HCT116 (cell line): ENCODE results near the gene SLC44A4.

Experiments used
- CBX3 ChIP-seq: IDR thresholded peaks from 2 replicates; pipeline ENCODE4 v1.6.1; 2012; ENCODE audit warnings: low read depth
- CEBPB ChIP-seq: IDR thresholded peaks from 2 replicates; pipeline ENCODE4 v1.6.1; 2012; ENCODE audit warnings: low read depth
- EZH2phosphoT487 ChIP-seq: fragments of 200-600 bp; IDR thresholded peaks from 2 replicates; pipeline ENCODE4 v1.6.1; 2018; ENCODE audit warnings: antibody characterized with exemption, borderline replicate concordance
- MAX ChIP-seq: IDR thresholded peaks from 2 replicates; pipeline ENCODE4 v1.6.1; 2012
- POLR2A ChIP-seq: IDR thresholded peaks from 2 replicates; pipeline ENCODE4 v1.7.0; 2011; ENCODE audit warnings: borderline replicate concordance; ENCODE audit not compliant: insufficient read depth, insufficient read length; ENCODE audit errors: extremely low read depth
- RAD21 ChIP-seq: IDR thresholded peaks from 2 replicates; pipeline ENCODE4 v1.6.1; 2012; ENCODE audit warnings: low read depth, mild to moderate bottlenecking
- SP1 ChIP-seq: IDR thresholded peaks from 2 replicates; pipeline ENCODE4 v1.6.1; 2012; ENCODE audit warnings: low read depth
- ZNF274 ChIP-seq: fragments of 200-500 bp; sonication (Bioruptor generic); IDR thresholded peaks from 2 replicates; pipeline ENCODE4 v1.6.1; 2014; ENCODE audit warnings: mild to moderate bottlenecking, low read depth, low read length, inconsistent platforms
- TF ChIP-seq, protein P1 (sequence below): IDR thresholded peaks from 2 replicates; pipeline ENCODE4 v1.6.1; 2011; ENCODE audit warnings: mild to moderate bottlenecking, low read length, moderate library complexity; ENCODE audit not compliant: insufficient replicate concordance; ENCODE audit errors: extremely low read depth
- TF ChIP-seq, protein P2 (sequence below), 3 experiments: fragments of 200-600 bp in 1 of 3; sonication (generic) in 1 of 3; IDR thresholded peaks in 2 of 3; conservative IDR thresholded peaks in 1 of 3; 2 replicates each; pipeline ENCODE4 v1.5.1; 2012 to 2017; ENCODE audit warnings: low read depth in 2 of 3, low read length in 2 of 3, antibody characterized with exemption in 1 of 3, borderline replicate concordance in 1 of 3, control low read depth in 1 of 3, mild to moderate bottlenecking in 1 of 3, mixed read lengths in 1 of 3, mixed run types in 1 of 3, moderate library complexity in 1 of 3; ENCODE audit not compliant: insufficient read depth in 1 of 3

DNA sequence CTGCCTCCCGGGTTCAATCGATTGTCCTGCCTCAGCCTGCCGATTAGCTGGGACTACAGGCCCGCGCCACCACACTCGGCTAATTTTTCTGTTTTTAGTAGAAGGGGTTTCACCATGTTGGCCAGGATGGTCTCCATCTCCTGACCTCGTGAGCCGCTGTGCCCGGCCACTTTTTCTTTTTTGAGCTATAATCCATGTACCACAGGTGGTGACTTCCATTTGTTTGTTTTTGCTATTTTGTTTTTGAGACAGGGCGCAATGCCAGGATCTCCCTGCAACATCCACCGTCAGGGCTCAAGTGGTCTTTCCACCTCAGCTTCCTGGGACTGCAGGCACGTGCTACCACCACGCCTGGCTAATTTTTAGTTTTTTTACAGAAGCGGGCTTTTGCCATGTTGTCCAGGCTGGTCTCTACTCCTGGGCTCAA is 42.7 kb downstream of the SLC44A4 start:
- TF ChIP-seq RAD21 (no peak), ZNF274 (no peak), MAX (no peak), CBX3 (no peak), CEBPB (no peak), SP1 (no peak), EZH2phosphoT487 (no peak), POLR2A (no peak)
- TF ChIP-seq, protein P1, sequence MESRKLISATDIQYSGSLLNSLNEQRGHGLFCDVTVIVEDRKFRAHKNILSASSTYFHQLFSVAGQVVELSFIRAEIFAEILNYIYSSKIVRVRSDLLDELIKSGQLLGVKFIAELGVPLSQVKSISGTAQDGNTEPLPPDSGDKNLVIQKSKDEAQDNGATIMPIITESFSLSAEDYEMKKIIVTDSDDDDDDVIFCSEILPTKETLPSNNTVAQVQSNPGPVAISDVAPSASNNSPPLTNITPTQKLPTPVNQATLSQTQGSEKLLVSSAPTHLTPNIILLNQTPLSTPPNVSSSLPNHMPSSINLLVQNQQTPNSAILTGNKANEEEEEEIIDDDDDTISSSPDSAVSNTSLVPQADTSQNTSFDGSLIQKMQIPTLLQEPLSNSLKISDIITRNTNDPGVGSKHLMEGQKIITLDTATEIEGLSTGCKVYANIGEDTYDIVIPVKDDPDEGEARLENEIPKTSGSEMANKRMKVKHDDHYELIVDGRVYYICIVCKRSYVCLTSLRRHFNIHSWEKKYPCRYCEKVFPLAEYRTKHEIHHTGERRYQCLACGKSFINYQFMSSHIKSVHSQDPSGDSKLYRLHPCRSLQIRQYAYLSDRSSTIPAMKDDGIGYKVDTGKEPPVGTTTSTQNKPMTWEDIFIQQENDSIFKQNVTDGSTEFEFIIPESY: no peak
- TF ChIP-seq, protein P2, sequence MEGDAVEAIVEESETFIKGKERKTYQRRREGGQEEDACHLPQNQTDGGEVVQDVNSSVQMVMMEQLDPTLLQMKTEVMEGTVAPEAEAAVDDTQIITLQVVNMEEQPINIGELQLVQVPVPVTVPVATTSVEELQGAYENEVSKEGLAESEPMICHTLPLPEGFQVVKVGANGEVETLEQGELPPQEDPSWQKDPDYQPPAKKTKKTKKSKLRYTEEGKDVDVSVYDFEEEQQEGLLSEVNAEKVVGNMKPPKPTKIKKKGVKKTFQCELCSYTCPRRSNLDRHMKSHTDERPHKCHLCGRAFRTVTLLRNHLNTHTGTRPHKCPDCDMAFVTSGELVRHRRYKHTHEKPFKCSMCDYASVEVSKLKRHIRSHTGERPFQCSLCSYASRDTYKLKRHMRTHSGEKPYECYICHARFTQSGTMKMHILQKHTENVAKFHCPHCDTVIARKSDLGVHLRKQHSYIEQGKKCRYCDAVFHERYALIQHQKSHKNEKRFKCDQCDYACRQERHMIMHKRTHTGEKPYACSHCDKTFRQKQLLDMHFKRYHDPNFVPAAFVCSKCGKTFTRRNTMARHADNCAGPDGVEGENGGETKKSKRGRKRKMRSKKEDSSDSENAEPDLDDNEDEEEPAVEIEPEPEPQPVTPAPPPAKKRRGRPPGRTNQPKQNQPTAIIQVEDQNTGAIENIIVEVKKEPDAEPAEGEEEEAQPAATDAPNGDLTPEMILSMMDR (IDR thresholded peaks at IDR 0.05 in 2 of 3, conservative IDR thresholded peaks at IDR 0.05 in 1 of 3; ENCODE audit: borderline replicate concordance in 1 of 3, insufficient read depth in 1 of 3, low read depth in 2 of 3, low read length in 2 of 3): no peak
